CD4-positive, alpha-beta T cell (primary cell): ENCODE measurements around the gene RASSF8. TPM values are rescaled to one million over a fixed set of nuclear protein-coding genes. Genes with fewer than 3 reads are reported as not detected.

Source experiments
- ATAC-seq: fragments of 200-7000 bp; cut with Tn5 transposase; one replicate; pipeline ENCODE4 v1.10.0; 2022; ENCODE audit warnings: mild to moderate bottlenecking; ENCODE audit not compliant: poor library complexity
- CTCF ChIA-PET: fragments of 350-600 bp; sonication (Branson Sonifier 250); formaldehyde crosslinking; loops from one replicate; lab custom pipeline; 2021; ENCODE audit warnings: antibody characterized with exemption, inconsistent platforms; lab: Charles Lee
- POLR2A ChIA-PET: fragments of 350-600 bp; sonication (Branson Sonifier 250); formaldehyde crosslinking; loops from one replicate; lab custom pipeline; 2021; ENCODE audit warnings: antibody characterized with exemption, inconsistent platforms; lab: Charles Lee
- DNase-seq, 14 experiments: peaks; one replicate each; pipeline ENCODE4 v3.0.0-alpha.2; 2013 to 2020; ENCODE audit warnings: mixed read lengths in 2 of 14
- H3K27ac ChIP-seq, 2 donors: one replicate each; pipeline versions ENCODE4 v1.5.1 to v1.7.0; 2013; ENCODE audit warnings: low read length in 2 of 2, low read depth in 1 of 2, mild to moderate bottlenecking in 1 of 2
- H3K27me3 ChIP-seq, 2 experiments: 1 replicate in 1 of 2; 2 replicates in 1 of 2; pipeline versions ENCODE4 v1.6.1 to v1.7.0; 2013; ENCODE audit warnings: low read length in 2 of 2, control low read depth in 1 of 2, mild to moderate bottlenecking in 1 of 2, moderate library complexity in 1 of 2; ENCODE audit not compliant: insufficient read depth in 2 of 2, control insufficient read depth in 1 of 2
- H3K36me3 ChIP-seq: one replicate; pipeline ENCODE4 v1.6.1; 2013; ENCODE audit warnings: low read length, control low read depth; ENCODE audit not compliant: insufficient read depth
- H3K4me1 ChIP-seq: one replicate; pipeline ENCODE4 v1.6.1; 2013; ENCODE audit warnings: low read length, control low read depth; ENCODE audit not compliant: insufficient read depth
- H3K4me3 ChIP-seq: one replicate; pipeline ENCODE4 v1.5.1; 2013; ENCODE audit warnings: mild to moderate bottlenecking, low read length, moderate library complexity
- H3K9me3 ChIP-seq, 2 experiments: 1 replicate in 1 of 2; 2 replicates in 1 of 2; pipeline versions ENCODE4 v1.6.1 to v1.7.0; 2013; ENCODE audit warnings: low read length in 2 of 2, mild to moderate bottlenecking in 2 of 2, control low read depth in 1 of 2, moderate library complexity in 1 of 2; ENCODE audit not compliant: control insufficient read depth in 1 of 2, insufficient read depth in 1 of 2
- H3K27ac Mint-ChIP-seq: one replicate; pipeline ENCODE4 v1.8.0; 2020; ENCODE audit warnings: mixed read lengths
- H3K27me3 Mint-ChIP-seq: one replicate; pipeline ENCODE4 v1.8.0; 2021; ENCODE audit warnings: mixed read lengths
- H3K36me3 Mint-ChIP-seq: one replicate; pipeline ENCODE4 v1.8.0; 2021; ENCODE audit warnings: low read depth, mixed read lengths
- H3K4me1 Mint-ChIP-seq: one replicate; pipeline ENCODE4 v1.8.0; 2021; ENCODE audit warnings: low read depth, mixed read lengths
- H3K4me3 Mint-ChIP-seq: one replicate; pipeline ENCODE4 v1.8.0; 2020; ENCODE audit warnings: mild to moderate bottlenecking, mixed read lengths
- H3K9me3 Mint-ChIP-seq: one replicate; pipeline ENCODE4 v1.8.0; 2020; ENCODE audit warnings: mixed read lengths
- CTCF ChIP-seq: fragments of 200-600 bp; IDR thresholded peaks from one replicate; pipeline ENCODE4 v1.8.0; 2022; ENCODE audit warnings: antibody characterized with exemption, mild to moderate bottlenecking
- intact Hi-C, 2 experiments: fragments of 100-400 bp; cut with DNase I in 1 of 2; cut with micrococcal nuclease in 1 of 2; formaldehyde crosslinking; loops; one replicate each; pipeline versions ENCODE4 v1.15.1 to v1.9.0; 2023 to 2025; cut with DNase I, micrococcal nuclease
- total RNA-seq, 174 experiments: library from RNA in 2 of 174; stranded (reverse) in 2 of 174; gene quantifications; one replicate each; pipeline ENCODE4 v1.2.3 and lab custom pipeline; 2021 to 2026

Gene RASSF8
- total RNA-seq, 2 experiments from 2014 or later: 0.71 to 1.4 TPM

DNA sequence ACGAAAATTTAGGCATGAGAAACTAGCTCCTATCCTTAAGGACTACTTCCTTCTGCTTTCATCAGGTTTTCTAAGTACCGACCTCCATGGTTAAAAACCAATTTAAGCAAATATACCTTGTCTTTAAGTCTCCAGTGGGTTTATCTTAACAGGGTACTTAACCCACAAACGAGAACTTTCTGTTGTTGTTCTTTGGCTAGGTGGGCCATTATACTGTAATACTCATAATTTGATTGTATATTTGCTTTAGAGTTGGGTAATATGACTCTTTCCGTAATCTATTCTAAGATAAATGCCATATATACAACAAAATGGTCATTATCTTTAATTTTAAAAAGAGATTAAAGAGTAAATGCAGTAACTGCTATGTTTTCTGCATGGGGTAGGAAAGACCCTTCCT, 21.6 kb downstream of the RASSF8 start:
- H3K36me3 Mint-ChIP-seq: no peaks in the 10 kb centered on the region
- no peak overlapping the region for H3K27ac ChIP-seq
- POLR2A ChIA-PET: no interaction called here

GRCh38 chr12:25981597-25981996, 23.1 kb downstream of the RASSF8 start:
- Mint-ChIP-seq H3K27ac (no peak overlapping the region), H3K9me3 (no peaks in the 10 kb centered on the region), H3K4me3 (no peak overlapping the region), H3K4me1 (no peaks in the 10 kb centered on the region), H3K36me3 (no peaks in the 10 kb centered on the region), H3K27me3 (no peaks in the 10 kb centered on the region)
- Histone ChIP-seq H3K4me3 (no peak overlapping the region), H3K4me1 (no peaks in the 10 kb centered on the region), H3K9me3 (no peaks in the 10 kb centered on the region), H3K27ac (no peak overlapping the region), H3K27me3 (no peaks in the 10 kb centered on the region), H3K36me3 (no peaks in the 10 kb centered on the region)
- ChIA-PET POLR2A (no interaction called here), CTCF (no interaction called here)
- TF ChIP-seq CTCF: no peak
- DNase-seq (no peak), ATAC-seq (no peak)
- intact Hi-C loops: no loop called here

More for the DNA sequence above, 21.6 kb downstream of the RASSF8 start:
- no peaks in the 10 kb centered on the region for H3K9me3 ChIP-seq
- CTCF ChIA-PET: no interaction called here
- intact Hi-C loops: no loop called here
- Mint-ChIP-seq H3K27me3 (peaks cover 6% of the 10 kb centered on the region), H3K4me1 (no peaks in the 10 kb centered on the region), H3K9me3 (no peaks in the 10 kb centered on the region), H3K4me3 (no peak overlapping the region), H3K27ac (no peak overlapping the region)
- H3K36me3 ChIP-seq: no peaks in the 10 kb centered on the region
- no peaks in the 10 kb centered on the region for H3K4me1 ChIP-seq
- no peak overlapping the region for H3K4me3 ChIP-seq
- no peak for TF ChIP-seq CTCF
- no peaks in the 10 kb centered on the region for H3K27me3 ChIP-seq
- ATAC-seq: no peak
- DNase-seq: no peak

DNA sequence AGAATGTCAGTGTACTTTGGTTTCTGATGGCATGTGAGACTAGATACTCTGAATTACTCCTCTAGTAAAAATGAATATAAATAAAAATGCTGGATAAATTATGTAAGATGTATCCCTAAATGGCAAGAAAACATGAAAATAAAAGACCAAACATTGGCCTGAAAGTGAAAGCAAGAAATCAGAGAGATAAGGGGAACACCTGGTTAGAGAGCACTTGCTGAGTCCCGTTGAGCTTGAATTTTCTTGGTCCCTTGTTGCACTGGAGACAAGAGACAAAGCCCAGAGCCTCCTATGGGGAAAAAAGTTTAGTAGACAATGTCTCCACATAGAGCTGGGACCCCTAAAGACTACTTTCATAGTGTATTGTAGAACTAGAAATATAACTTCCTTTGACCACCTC, 23.9 kb downstream of the RASSF8 start:
- H3K36me3 Mint-ChIP-seq: no peaks in the 10 kb centered on the region
- H3K27ac ChIP-seq: no peak overlapping the region
- no peaks in the 10 kb centered on the region for H3K9me3 Mint-ChIP-seq
- no peaks in the 10 kb centered on the region for H3K9me3 ChIP-seq
- no peak overlapping the region for H3K27ac Mint-ChIP-seq
- H3K4me1 Mint-ChIP-seq: no peaks in the 10 kb centered on the region
- no peaks in the 10 kb centered on the region for H3K27me3 ChIP-seq
- no peak for TF ChIP-seq CTCF
- no peaks in the 10 kb centered on the region for H3K27me3 Mint-ChIP-seq
- no peaks in the 10 kb centered on the region for H3K4me1 ChIP-seq
- ATAC-seq: no peak
- intact Hi-C loops: no loop called here
- no peak overlapping the region for H3K4me3 Mint-ChIP-seq
- DNase-seq: no peak
- H3K36me3 ChIP-seq: no peaks in the 10 kb centered on the region
- POLR2A ChIA-PET: no interaction called here
- H3K4me3 ChIP-seq: no peak overlapping the region
- CTCF ChIA-PET: no interaction called here
